ENCODE data around the gene HTT. TPM values are rescaled to one million over a fixed set of nuclear protein-coding genes. Genes with fewer than 3 reads are reported as not detected.

Gene HTT
- total and polyA plus RNA-seq, 4 experiments from 2014 or later = 0.57 to 67.7 (median 33.5) TPM

GRCh38 chr4:3269105-3269927 lies 194.8 kb downstream of the HTT start:
- Mint-ChIP-seq H3K9me3 (peaks cover 0 to 6% (median 0%) of the 10 kb centered on the region in 8 donors), H3K27me3 (peaks cover 0 to 1% of the 10 kb centered on the region in 2 donors), H3K4me3 (no peak overlapping the region), H3K4me1 (no peaks in the 10 kb centered on the region), H3K36me3 (no peaks in the 10 kb centered on the region), H3K27ac (no peak overlapping the region)
- intact Hi-C loops (cut with micrococcal nuclease) = no loop called here
- CTCF ChIA-PET (ENCODE audit: partially characterized antibody) = no interaction called here
- H3K4me3 ChIP-seq (ENCODE audit: low read length in 2 of 2) = no peak overlapping the region
- no peaks in the 10 kb centered on the region for H3K4me1 ChIP-seq (ENCODE audit: insufficient read depth, low read length)
- POLR2A ChIA-PET (ENCODE audit: partially characterized antibody) = no interaction called here
- H3K9me3 ChIP-seq (ENCODE audit: control insufficient read depth in 1 of 2, low read length in 2 of 2) = no peaks in the 10 kb centered on the region
- no peaks in the 10 kb centered on the region for H3K36me3 ChIP-seq (ENCODE audit: insufficient read depth, low read length)
- no peaks in the 10 kb centered on the region for H3K27me3 ChIP-seq (ENCODE audit: insufficient read depth, low read length)
- DNase-seq = no peak
- no peak overlapping the region for H3K27ac ChIP-seq (ENCODE audit: low read depth, low read length)

GRCh38 chr4:3269991-3270611 lies 195.6 kb downstream of the HTT start:
- Histone ChIP-seq H3K4me1 (ENCODE audit: insufficient read depth, low read length) (no peaks in the 10 kb centered on the region), H3K4me3 (ENCODE audit: low read length in 2 of 2) (no peak overlapping the region), H3K27me3 (ENCODE audit: insufficient read depth, low read length) (no peaks in the 10 kb centered on the region), H3K27ac (ENCODE audit: low read depth, low read length) (no peak overlapping the region), H3K36me3 (ENCODE audit: insufficient read depth, low read length) (no peaks in the 10 kb centered on the region), H3K9me3 (ENCODE audit: control insufficient read depth in 1 of 2, low read length in 2 of 2) (no peaks in the 10 kb centered on the region)
- Mint-ChIP-seq H3K4me3 (no peak overlapping the region), H3K27ac (no peak overlapping the region), H3K4me1 (no peaks in the 10 kb centered on the region), H3K27me3 (peaks cover 0 to 1% of the 10 kb centered on the region in 2 donors), H3K9me3 (peaks cover 0 to 5% (median 0%) of the 10 kb centered on the region in 8 donors), H3K36me3 (no peaks in the 10 kb centered on the region)
- ChIA-PET CTCF (ENCODE audit: partially characterized antibody) (no interaction called here), POLR2A (ENCODE audit: partially characterized antibody) (no interaction called here)
- no peak for DNase-seq
- intact Hi-C loops (cut with micrococcal nuclease) = no loop called here

GRCh38 chr4:3271131-3271530 lies 196.7 kb downstream of the HTT start:
- POLR2A ChIA-PET (ENCODE audit: partially characterized antibody) = interaction anchor here (0.6 kb wide), 1 partner anchor 160 kb away, joined by 3 read pairs; no protein-coding TSS in a partner anchor
- no peak overlapping the region for H3K27ac Mint-ChIP-seq
- CTCF ChIA-PET (ENCODE audit: partially characterized antibody) = no interaction called here

GRCh38 chr4:3276986-3277385 lies 202.5 kb downstream of the HTT start:
- ChIA-PET POLR2A (ENCODE audit: partially characterized antibody) (no interaction called here), CTCF (ENCODE audit: partially characterized antibody) (no interaction called here)
- intact Hi-C loops (cut with micrococcal nuclease) = no loop called here
- H3K4me3 Mint-ChIP-seq = no peak overlapping the region
- H3K9me3 Mint-ChIP-seq = peaks cover 0 to 10% (median 6%) of the 10 kb centered on the region in 8 donors
- no peaks in the 10 kb centered on the region for H3K36me3 ChIP-seq (ENCODE audit: insufficient read depth, low read length)
- no peak overlapping the region for H3K27ac ChIP-seq (ENCODE audit: low read depth, low read length)
- H3K9me3 ChIP-seq (ENCODE audit: control insufficient read depth in 1 of 2, low read length in 2 of 2) = no peaks in the 10 kb centered on the region
- no peak overlapping the region for H3K27ac Mint-ChIP-seq
- no peaks in the 10 kb centered on the region for H3K4me1 ChIP-seq (ENCODE audit: insufficient read depth, low read length)
- peaks cover 0 to 7% of the 10 kb centered on the region in 2 donors for H3K36me3 Mint-ChIP-seq
- no peaks in the 10 kb centered on the region for H3K4me1 Mint-ChIP-seq
- DNase-seq = no peak
- no peaks in the 10 kb centered on the region for H3K27me3 ChIP-seq (ENCODE audit: insufficient read depth, low read length)
- H3K4me3 ChIP-seq (ENCODE audit: low read length in 2 of 2) = no peak overlapping the region
- peaks cover 5 to 7% of the 10 kb centered on the region in 2 donors for H3K27me3 Mint-ChIP-seq

More at GRCh38 chr4:3271131-3271530, 196.7 kb downstream of the HTT start:
- H3K4me3 ChIP-seq (ENCODE audit: low read length in 2 of 2) = no peak overlapping the region
- intact Hi-C loops (cut with micrococcal nuclease) = no loop called here
- no peaks in the 10 kb centered on the region for H3K27me3 ChIP-seq (ENCODE audit: insufficient read depth, low read length)
- Mint-ChIP-seq H3K27me3 (peaks cover 0 to 3% of the 10 kb centered on the region in 2 donors), H3K9me3 (peaks cover 0 to 5% (median 0%) of the 10 kb centered on the region in 8 donors), H3K4me1 (no peaks in the 10 kb centered on the region), H3K4me3 (no peak overlapping the region), H3K36me3 (no peaks in the 10 kb centered on the region)
- no peaks in the 10 kb centered on the region for H3K36me3 ChIP-seq (ENCODE audit: insufficient read depth, low read length)
- H3K9me3 ChIP-seq (ENCODE audit: control insufficient read depth in 1 of 2, low read length in 2 of 2) = no peaks in the 10 kb centered on the region
- H3K27ac ChIP-seq (ENCODE audit: low read depth, low read length) = no peak overlapping the region
- no peaks in the 10 kb centered on the region for H3K4me1 ChIP-seq (ENCODE audit: insufficient read depth, low read length)
- DNase-seq = no peak

GRCh38 chr4:3280466-3280865 lies 206.0 kb downstream of the HTT start:
- ChIA-PET CTCF (ENCODE audit: partially characterized antibody) (no interaction called here), POLR2A (ENCODE audit: partially characterized antibody) (no interaction called here)
- H3K9me3 Mint-ChIP-seq = peaks cover 0 to 12% (median 7%) of the 10 kb centered on the region in 8 donors
- H3K36me3 ChIP-seq (ENCODE audit: insufficient read depth, low read length) = no peaks in the 10 kb centered on the region
- intact Hi-C loops (cut with micrococcal nuclease) = no loop called here
- no peaks in the 10 kb centered on the region for H3K4me1 Mint-ChIP-seq
- no peak overlapping the region for H3K4me3 ChIP-seq (ENCODE audit: low read length in 2 of 2)
- peaks cover 0 to 7% of the 10 kb centered on the region in 2 donors for H3K36me3 Mint-ChIP-seq
- H3K4me3 Mint-ChIP-seq = no peak overlapping the region
- no peak overlapping the region for H3K27ac Mint-ChIP-seq
- H3K27me3 ChIP-seq (ENCODE audit: insufficient read depth, low read length) = no peaks in the 10 kb centered on the region
- no peak overlapping the region for H3K27ac ChIP-seq (ENCODE audit: low read depth, low read length)
- no peak for DNase-seq
- H3K9me3 ChIP-seq (ENCODE audit: control insufficient read depth in 1 of 2, low read length in 2 of 2) = no peaks in the 10 kb centered on the region
- H3K4me1 ChIP-seq (ENCODE audit: insufficient read depth, low read length) = no peaks in the 10 kb centered on the region
- peaks cover 7 to 11% of the 10 kb centered on the region in 2 donors for H3K27me3 Mint-ChIP-seq

GRCh38 chr4:3283483-3283882 lies 209.0 kb downstream of the HTT start:
- Mint-ChIP-seq H3K4me3 (no peak overlapping the region), H3K27ac (no peak overlapping the region), H3K27me3 (peaks cover 12 to 13% of the 10 kb centered on the region in 2 donors), H3K4me1 (no peaks in the 10 kb centered on the region), H3K36me3 (peaks cover 0 to 4% of the 10 kb centered on the region in 2 donors), H3K9me3 (peaks cover 0 to 12% (median 7%) of the 10 kb centered on the region in 8 donors)
- DNase-seq = no peak
- ChIA-PET POLR2A (ENCODE audit: partially characterized antibody) (no interaction called here), CTCF (ENCODE audit: partially characterized antibody) (no interaction called here)
- intact Hi-C loops (cut with micrococcal nuclease) = no loop called here
- Histone ChIP-seq H3K36me3 (ENCODE audit: insufficient read depth, low read length) (no peaks in the 10 kb centered on the region), H3K4me1 (ENCODE audit: insufficient read depth, low read length) (no peaks in the 10 kb centered on the region), H3K27me3 (ENCODE audit: insufficient read depth, low read length) (no peaks in the 10 kb centered on the region), H3K9me3 (ENCODE audit: control insufficient read depth in 1 of 2, low read length in 2 of 2) (no peaks in the 10 kb centered on the region), H3K27ac (ENCODE audit: low read depth, low read length) (no peak overlapping the region), H3K4me3 (ENCODE audit: low read length in 2 of 2) (no peak overlapping the region)

- Mint-ChIP-seq H3K9me3 (peaks cover 0 to 12% (median 7%) of the 10 kb centered on the region in 8 donors), H3K4me3 (no peak overlapping the region), H3K4me1 (no peaks in the 10 kb centered on the region), H3K36me3 (peaks cover 0 to 4% of the 10 kb centered on the region in 2 donors), H3K27me3 (peaks cover 11 to 14% of the 10 kb centered on the region in 2 donors), H3K27ac (no peak overlapping the region)
- Histone ChIP-seq H3K9me3 (ENCODE audit: control insufficient read depth in 1 of 2, low read length in 2 of 2) (no peaks in the 10 kb centered on the region), H3K27me3 (ENCODE audit: insufficient read depth, low read length) (no peaks in the 10 kb centered on the region), H3K36me3 (ENCODE audit: insufficient read depth, low read length) (no peaks in the 10 kb centered on the region), H3K4me3 (ENCODE audit: low read length in 2 of 2) (no peak overlapping the region), H3K4me1 (ENCODE audit: insufficient read depth, low read length) (no peaks in the 10 kb centered on the region), H3K27ac (ENCODE audit: low read depth, low read length) (no peak overlapping the region)
- intact Hi-C loops (cut with micrococcal nuclease) = no loop called here
- CTCF ChIA-PET (ENCODE audit: partially characterized antibody) = no interaction called here
- DNase-seq = no peak
- POLR2A ChIA-PET (ENCODE audit: partially characterized antibody) = no interaction called here
Observed at GRCh38 chr4:3283916-3284315, 209.4 kb downstream of the HTT start.

All from CD4-positive, alpha-beta memory T cell (primary cell).